Epithelial cell of proximal tubule (primary cell): ENCODE results near the gene B4GALNT3. TPM values are rescaled to one million over a fixed set of nuclear protein-coding genes. Genes with fewer than 3 reads are reported as not detected.

Source experiments
- DNase-seq: peaks from one replicate; pipeline ENCODE4 v3.0.0-alpha.2; 2011; ENCODE audit warnings: low read depth
- H3K4me3 ChIP-seq: 2 replicates; pipeline ENCODE4 v1.5.1; 2011; ENCODE audit warnings: low read depth, mild to moderate bottlenecking, low read length
- CTCF ChIP-seq: conservative IDR thresholded peaks from 2 replicates; pipeline ENCODE4 v1.5.1; 2012; ENCODE audit warnings: low read depth, mild to moderate bottlenecking, low read length
- total RNA-seq: library from RNA; depleted of rRNA; stranded (reverse); fragments of >200 nt; gene quantifications from 2 replicates; pipeline ENCODE4 v1.2.3, GENCODE V29; 2015

Gene B4GALNT3
- total RNA-seq, 1 donor from 2014 or later: 7.1 TPM

GRCh38 chr12:508145-508544 is 48.4 kb downstream of the B4GALNT3 start:
- no peak overlapping the region for H3K4me3 ChIP-seq
- no peak for DNase-seq
- TF ChIP-seq CTCF: no peak

GRCh38 chr12:508795-509194 is 49.1 kb downstream of the B4GALNT3 start:
- DNase-seq: no peak

GRCh38 chr12:509500-509899 is 49.8 kb downstream of the B4GALNT3 start:
- DNase-seq: no peak
- peak overlapping the region; percentile 0 for H3K4me3 ChIP-seq
- no peak for TF ChIP-seq CTCF

More at GRCh38 chr12:508795-509194, 49.1 kb downstream of the B4GALNT3 start:
- H3K4me3 ChIP-seq: no peak overlapping the region
- no peak for TF ChIP-seq CTCF

- TF ChIP-seq CTCF: no peak
- H3K4me3 ChIP-seq: no peak overlapping the region
- DNase-seq: no peak
Observed at GRCh38 chr12:510071-510825, 50.5 kb downstream of the B4GALNT3 start.

- H3K4me3 ChIP-seq: no peak overlapping the region
- no peak for DNase-seq
- TF ChIP-seq CTCF: no peak
Observed at GRCh38 chr12:512933-513332, 53.2 kb downstream of the B4GALNT3 start.

- DNase-seq: no peak
- no peak overlapping the region for H3K4me3 ChIP-seq
- TF ChIP-seq CTCF: no peak
Observed at GRCh38 chr12:513446-513845, 53.7 kb downstream of the B4GALNT3 start.

- TF ChIP-seq CTCF: no peak
- DNase-seq: no peak
- no peak overlapping the region for H3K4me3 ChIP-seq
Observed at GRCh38 chr12:517538-517937, 57.8 kb downstream of the B4GALNT3 start.
